Neutrophil (primary cell): ENCODE measurements around the gene TDRD10.
"Not testable (repeated sequence)": the region's sequence is repeated elsewhere in the genome, so short reads cannot be mapped to it uniquely, and the experiment has no call there.

Experiments
- H3K27ac ChIP-seq: fragments of 200-600 bp; sonication (generic); 2 replicates; pipeline ENCODE4 v1.5.1; 2016; ENCODE audit warnings: mild to moderate bottlenecking, moderate library complexity
- H3K27me3 ChIP-seq: fragments of 200-600 bp; sonication (generic); 2 replicates; pipeline ENCODE4 v1.6.0; 2016; ENCODE audit warnings: mild to moderate bottlenecking
- H3K36me3 ChIP-seq: fragments of 200-600 bp; sonication (generic); 2 replicates; pipeline ENCODE4 v1.5.1; 2017
- H3K4me1 ChIP-seq, 2 experiments: fragments of 200-600 bp in 1 of 2; sonication (generic) in 1 of 2; 1 replicate in 1 of 2; 2 replicates in 1 of 2; pipeline versions ENCODE4 v1.5.1 to v1.6.1; 2013 to 2016; ENCODE audit warnings: low read depth in 1 of 2, low read length in 1 of 2, mild to moderate bottlenecking in 1 of 2, moderate library complexity in 1 of 2; ENCODE audit not compliant: control insufficient read depth in 1 of 2, insufficient read depth in 1 of 2
- H3K4me3 ChIP-seq, 2 experiments: fragments of 200-600 bp in 1 of 2; sonication (generic) in 1 of 2; 1 replicate in 1 of 2; 2 replicates in 1 of 2; pipeline ENCODE4 v1.5.1; 2013 to 2016; ENCODE audit warnings: low read depth in 1 of 2, low read length in 1 of 2, mild to moderate bottlenecking in 1 of 2, moderate library complexity in 1 of 2
- H3K9me3 ChIP-seq: fragments of 200-600 bp; sonication (generic); 2 replicates; pipeline ENCODE4 v1.5.1; 2016
- CTCF ChIP-seq: fragments of 200-600 bp; sonication (generic); IDR thresholded peaks from 2 replicates; pipeline ENCODE4 v1.5.1; 2016; ENCODE audit warnings: antibody characterized with exemption

TDRD10 gene

GRCh38 chr1:154481053-154481452 lies 21.0 kb upstream of the TDRD10 start:
- H3K27ac ChIP-seq, result no peak overlapping the region
- H3K27me3 ChIP-seq, result no peaks in the 10 kb centered on the region
- H3K9me3 ChIP-seq, result no peaks in the 10 kb centered on the region
- TF ChIP-seq CTCF, result no peak
- no peaks in the 10 kb centered on the region for H3K36me3 ChIP-seq
- peaks cover 36 to 48% of the 10 kb centered on the region in 2 experiments for H3K4me1 ChIP-seq
- no peak overlapping the region for H3K4me3 ChIP-seq

- Histone ChIP-seq H3K36me3 (no peaks in the 10 kb centered on the region), H3K4me1 (peaks cover 30 to 34% of the 10 kb centered on the region in 2 experiments), H3K27ac (no peak overlapping the region), H3K9me3 (no peaks in the 10 kb centered on the region), H3K4me3 (no peak overlapping the region), H3K27me3 (no peaks in the 10 kb centered on the region)
- no peak for TF ChIP-seq CTCF
These were observed 17.8 kb upstream of the TDRD10 start for GRCh38 chr1:154483941-154484803.

- Histone ChIP-seq H3K4me3 (no peak overlapping the region), H3K27ac (peak overlapping the region; percentile 24), H3K4me1 (peaks cover 24 to 28% of the 10 kb centered on the region in 2 experiments), H3K27me3 (no peaks in the 10 kb centered on the region), H3K36me3 (no peaks in the 10 kb centered on the region), H3K9me3 (no peaks in the 10 kb centered on the region)
- no peak for TF ChIP-seq CTCF
These were observed 16.9 kb upstream of the TDRD10 start for GRCh38 chr1:154485106-154485505.

GRCh38 chr1:154485910-154486496 lies 16.0 kb upstream of the TDRD10 start:
- peaks cover 26 to 31% of the 10 kb centered on the region in 2 experiments for H3K4me1 ChIP-seq
- H3K27ac ChIP-seq, result no peak overlapping the region
- no peak overlapping the region for H3K4me3 ChIP-seq
- H3K9me3 ChIP-seq, result no peaks in the 10 kb centered on the region
- no peaks in the 10 kb centered on the region for H3K27me3 ChIP-seq
- TF ChIP-seq CTCF, result no peak
- H3K36me3 ChIP-seq, result no peaks in the 10 kb centered on the region

GRCh38 chr1:154486756-154487155 lies 15.3 kb upstream of the TDRD10 start:
- not testable (repeated sequence) for H3K27ac ChIP-seq, H3K36me3 ChIP-seq, H3K9me3 ChIP-seq, H3K4me3 ChIP-seq, H3K27me3 ChIP-seq
- H3K4me1 ChIP-seq, result peaks cover 30 to 33% of the 10 kb centered on the region in 2 experiments

GRCh38 chr1:154488922-154489321 lies 13.1 kb upstream of the TDRD10 start:
- H3K27ac ChIP-seq, result no peak overlapping the region
- no peaks in the 10 kb centered on the region for H3K27me3 ChIP-seq
- H3K4me1 ChIP-seq, result peaks cover 52 to 55% of the 10 kb centered on the region in 2 experiments
- H3K9me3 ChIP-seq, result no peaks in the 10 kb centered on the region
- H3K36me3 ChIP-seq, result no peaks in the 10 kb centered on the region
- H3K4me3 ChIP-seq, result no peak overlapping the region
- TF ChIP-seq CTCF, result no peak
